ENCODE results near the gene DICER1.

The DICER1 gene

DNA sequence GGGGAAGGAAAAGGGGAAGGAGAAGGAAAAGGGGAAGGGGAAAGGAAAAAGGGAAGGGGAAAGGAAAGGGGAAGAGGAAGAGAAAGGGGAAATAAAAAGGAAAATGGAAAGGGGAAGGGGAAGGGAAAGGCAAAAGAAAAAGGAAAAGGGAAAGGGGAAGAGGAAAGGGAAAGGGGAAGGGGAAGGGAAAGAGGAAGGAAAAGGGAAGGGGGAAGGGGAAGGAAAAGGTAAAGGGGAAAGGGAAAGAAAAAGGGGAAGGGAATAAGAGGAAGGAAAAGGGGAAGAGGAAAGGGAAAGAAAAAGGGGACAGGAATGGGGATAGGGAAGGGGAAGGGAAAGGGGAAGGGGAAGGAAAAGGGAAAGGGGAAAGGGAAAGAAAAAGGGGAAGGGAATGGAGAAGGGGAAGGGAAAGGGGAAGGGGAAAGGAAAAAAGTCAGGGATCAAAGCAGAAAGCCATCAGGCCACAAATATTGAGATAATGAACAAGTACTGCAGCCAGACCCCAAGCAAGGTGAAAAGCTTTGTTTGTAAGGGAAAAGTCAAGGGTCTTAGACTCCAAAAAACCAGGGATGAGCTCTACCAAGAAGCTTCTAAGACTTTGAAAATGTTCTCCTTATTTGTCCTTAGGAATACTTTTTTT, 20.0 kb downstream of the DICER1 start:
- no peaks in the 10 kb centered on the region for H3K9me3 ChIP-seq (ENCODE audit: insufficient read depth, low read length)
- H3K4me3 ChIP-seq (ENCODE audit: low read length): no peak overlapping the region
- H3K36me3 ChIP-seq (replicated peaks; ENCODE audit: low read depth, low read length): peaks cover 7% of the 10 kb centered on the region
- H3K4me1 ChIP-seq (ENCODE audit: low read length): 0 out of 2 replicates have a peak, but pooled peaks cover 3% of the 10 kb centered on the region
- H3K27ac ChIP-seq (ENCODE audit: low read length): no peak overlapping the region
- H2AFZ ChIP-seq (ENCODE audit: low read depth, low read length): no peak overlapping the region
- H3K79me2 ChIP-seq (ENCODE audit: low read length): peaks cover 69% of the 10 kb centered on the region
- peaks cover 17% of the 10 kb centered on the region for H4K20me1 ChIP-seq (ENCODE audit: insufficient read depth, low read length)
- H3K27me3 ChIP-seq (ENCODE audit: low read depth, low read length): no peaks in the 10 kb centered on the region
- H3K9ac ChIP-seq (ENCODE audit: low read length): no peak overlapping the region
- H3K4me2 ChIP-seq (ENCODE audit: low read length): no peak overlapping the region
- TF ChIP-seq, protein P1, sequence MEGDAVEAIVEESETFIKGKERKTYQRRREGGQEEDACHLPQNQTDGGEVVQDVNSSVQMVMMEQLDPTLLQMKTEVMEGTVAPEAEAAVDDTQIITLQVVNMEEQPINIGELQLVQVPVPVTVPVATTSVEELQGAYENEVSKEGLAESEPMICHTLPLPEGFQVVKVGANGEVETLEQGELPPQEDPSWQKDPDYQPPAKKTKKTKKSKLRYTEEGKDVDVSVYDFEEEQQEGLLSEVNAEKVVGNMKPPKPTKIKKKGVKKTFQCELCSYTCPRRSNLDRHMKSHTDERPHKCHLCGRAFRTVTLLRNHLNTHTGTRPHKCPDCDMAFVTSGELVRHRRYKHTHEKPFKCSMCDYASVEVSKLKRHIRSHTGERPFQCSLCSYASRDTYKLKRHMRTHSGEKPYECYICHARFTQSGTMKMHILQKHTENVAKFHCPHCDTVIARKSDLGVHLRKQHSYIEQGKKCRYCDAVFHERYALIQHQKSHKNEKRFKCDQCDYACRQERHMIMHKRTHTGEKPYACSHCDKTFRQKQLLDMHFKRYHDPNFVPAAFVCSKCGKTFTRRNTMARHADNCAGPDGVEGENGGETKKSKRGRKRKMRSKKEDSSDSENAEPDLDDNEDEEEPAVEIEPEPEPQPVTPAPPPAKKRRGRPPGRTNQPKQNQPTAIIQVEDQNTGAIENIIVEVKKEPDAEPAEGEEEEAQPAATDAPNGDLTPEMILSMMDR (IDR thresholded peaks at IDR 0.05; ENCODE audit: low read depth, low read length): no peak
- no peak for TF ChIP-seq EZH2phosphoT487 (IDR thresholded peaks at IDR 0.05; ENCODE audit: low read depth)

DNA sequence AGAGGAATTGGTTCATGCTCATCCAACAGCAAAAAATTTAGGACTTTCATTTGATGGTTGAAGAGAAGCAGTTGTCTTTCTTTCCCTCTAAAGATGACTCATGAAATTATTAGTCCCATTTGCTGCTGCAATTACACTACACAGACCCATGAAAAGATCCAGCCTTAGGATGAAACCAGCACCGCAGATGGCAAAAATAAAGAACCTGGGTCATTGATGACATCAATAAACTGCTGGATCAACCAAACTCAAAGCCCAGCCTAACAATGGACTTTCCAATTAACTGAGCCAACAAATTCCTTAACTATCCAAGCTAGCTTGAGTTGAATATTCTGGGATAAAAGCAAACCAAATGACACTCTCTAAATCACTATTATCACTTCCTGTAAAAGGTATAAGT, 20.7 kb downstream of the DICER1 start:
- Histone ChIP-seq H3K36me3 (replicated peaks; ENCODE audit: low read depth, low read length) (peaks cover 11% of the 10 kb centered on the region), H3K79me2 (ENCODE audit: low read length) (peaks cover 63% of the 10 kb centered on the region), H3K4me1 (ENCODE audit: low read length) (0 out of 2 replicates have a peak, but pooled peaks cover 3% of the 10 kb centered on the region), H3K27me3 (ENCODE audit: low read depth, low read length) (no peaks in the 10 kb centered on the region), H3K27ac (ENCODE audit: low read length) (no peak overlapping the region), H3K9ac (ENCODE audit: low read length) (no peak overlapping the region), H3K9me3 (ENCODE audit: insufficient read depth, low read length) (no peaks in the 10 kb centered on the region), H3K4me3 (ENCODE audit: low read length) (no peak overlapping the region), H4K20me1 (ENCODE audit: insufficient read depth, low read length) (peaks cover 11% of the 10 kb centered on the region; the same call in 1 of the 2 replicates), H2AFZ (ENCODE audit: low read depth, low read length) (no peak overlapping the region), H3K4me2 (ENCODE audit: low read length) (no peak overlapping the region)
- TF ChIP-seq, protein P1 (IDR thresholded peaks at IDR 0.05; ENCODE audit: low read depth, low read length): no peak
- no peak for TF ChIP-seq EZH2phosphoT487 (IDR thresholded peaks at IDR 0.05; ENCODE audit: low read depth)

DNA sequence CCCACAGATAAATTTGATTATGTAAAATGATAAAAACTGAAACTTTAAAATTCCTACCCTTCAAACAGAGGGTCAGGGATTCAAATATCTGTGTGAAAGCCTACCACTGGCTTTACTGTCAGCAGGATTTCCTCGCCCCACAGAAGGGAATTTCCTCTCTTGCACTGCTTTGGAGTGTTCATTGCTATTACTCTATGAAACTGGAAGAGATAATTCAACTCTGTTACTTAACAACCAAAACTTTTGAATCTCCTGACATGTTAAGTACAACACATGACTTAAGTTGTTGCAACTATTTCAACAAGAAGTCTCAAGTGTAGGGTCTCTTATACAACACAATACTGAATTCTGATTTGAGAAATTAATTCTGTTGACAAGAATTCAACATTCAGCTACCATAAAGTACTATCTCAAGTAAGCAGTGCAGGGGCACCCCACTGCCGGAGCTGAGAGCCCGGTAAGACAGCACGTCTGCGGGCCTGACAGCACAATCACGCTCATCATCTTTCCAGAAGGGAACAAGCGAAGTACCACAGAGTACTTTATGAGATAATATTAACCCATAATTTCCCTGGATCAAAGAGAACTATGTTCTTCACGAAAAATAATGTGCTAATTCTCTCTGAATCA, 22.9 kb downstream of the DICER1 start:
- Histone ChIP-seq H2AFZ (ENCODE audit: low read depth, low read length) (no peak overlapping the region), H3K4me2 (ENCODE audit: low read length) (no peak overlapping the region), H4K20me1 (ENCODE audit: insufficient read depth, low read length) (peaks cover 10% of the 10 kb centered on the region; the same call in 1 of the 2 replicates), H3K4me3 (ENCODE audit: low read length) (no peak overlapping the region), H3K27ac (ENCODE audit: low read length) (no peak overlapping the region), H3K36me3 (replicated peaks; ENCODE audit: low read depth, low read length) (peaks cover 17% of the 10 kb centered on the region), H3K27me3 (ENCODE audit: low read depth, low read length) (no peaks in the 10 kb centered on the region), H3K4me1 (ENCODE audit: low read length) (0 out of 2 replicates have a peak, but pooled peaks cover 3% of the 10 kb centered on the region), H3K9ac (ENCODE audit: low read length) (no peak overlapping the region), H3K79me2 (ENCODE audit: low read length) (peaks cover 43% of the 10 kb centered on the region), H3K9me3 (ENCODE audit: insufficient read depth, low read length) (no peaks in the 10 kb centered on the region)
- TF ChIP-seq EZH2phosphoT487 (IDR thresholded peaks at IDR 0.05; ENCODE audit: low read depth): no peak
- TF ChIP-seq, protein P1 (IDR thresholded peaks at IDR 0.05; ENCODE audit: low read depth, low read length): no peak

DNA sequence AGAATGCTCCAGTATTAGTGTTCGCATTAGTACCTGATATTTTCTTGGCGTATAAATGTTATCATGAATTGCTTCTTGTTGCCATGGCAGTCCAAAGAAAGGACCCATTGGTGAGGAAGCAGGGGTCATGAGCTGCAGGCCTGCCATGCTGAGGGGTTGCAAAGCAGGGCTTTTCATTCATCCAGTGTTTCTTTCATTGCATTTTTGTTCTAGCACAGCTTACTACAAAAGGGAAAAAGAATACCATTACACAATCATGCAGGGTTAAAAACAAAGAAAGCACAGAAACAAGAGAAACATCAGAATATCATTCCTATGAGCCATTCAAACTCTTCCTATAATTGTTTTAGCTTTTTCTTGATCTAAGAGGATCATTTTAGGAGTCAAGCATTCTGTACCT, 24.0 kb downstream of the DICER1 start:
- Histone ChIP-seq H3K79me2 (ENCODE audit: low read length) (peaks cover 38% of the 10 kb centered on the region), H3K9ac (ENCODE audit: low read length) (no peak overlapping the region), H3K27me3 (ENCODE audit: low read depth, low read length) (no peaks in the 10 kb centered on the region), H2AFZ (ENCODE audit: low read depth, low read length) (no peak overlapping the region), H4K20me1 (ENCODE audit: insufficient read depth, low read length) (peaks cover 10% of the 10 kb centered on the region; the same call in 1 of the 2 replicates), H3K4me2 (ENCODE audit: low read length) (no peak overlapping the region), H3K36me3 (replicated peaks; ENCODE audit: low read depth, low read length) (peaks cover 21% of the 10 kb centered on the region), H3K4me3 (ENCODE audit: low read length) (no peak overlapping the region), H3K27ac (ENCODE audit: low read length) (no peak overlapping the region), H3K4me1 (ENCODE audit: low read length) (0 out of 2 replicates have a peak, but pooled peaks cover 3% of the 10 kb centered on the region), H3K9me3 (ENCODE audit: insufficient read depth, low read length) (no peaks in the 10 kb centered on the region)
- TF ChIP-seq, protein P1 (IDR thresholded peaks at IDR 0.05; ENCODE audit: low read depth, low read length): no peak
- TF ChIP-seq EZH2phosphoT487 (IDR thresholded peaks at IDR 0.05; ENCODE audit: low read depth): no peak
